ENCODE measurements around the gene KRT33B. TPM values are rescaled to one million over a fixed set of nuclear protein-coding genes. Genes with fewer than 3 reads are reported as not detected.
A peak's percentile ranks its signal among the peaks of the same experiment; 100 is the strongest.

The KRT33B gene
- total and polyA plus RNA-seq, 2 of the 4 experiments (the other 2 are of a cell fraction): 0.18 to 0.22 TPM

DNA sequence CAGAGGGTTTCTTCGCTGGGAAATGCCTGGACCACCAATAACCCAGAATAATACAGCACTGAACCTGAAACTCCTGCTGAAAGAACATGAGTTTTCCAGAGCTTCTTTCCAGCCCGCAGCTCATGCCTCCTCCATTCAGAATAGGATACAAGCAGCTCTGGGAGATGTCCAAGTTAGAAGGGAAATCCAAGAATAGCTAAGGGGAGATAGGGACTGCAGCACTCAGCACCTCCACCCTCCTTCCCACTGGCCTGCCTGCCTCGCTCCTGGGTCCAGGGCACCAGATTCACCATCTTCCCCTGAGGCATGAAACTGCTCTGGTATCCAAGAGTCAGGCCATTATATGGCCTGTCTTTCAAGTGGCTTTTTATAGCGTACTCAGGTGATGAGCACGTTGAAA is 23.7 kb upstream of the KRT33B start:
- Histone ChIP-seq H3K4me3 (ENCODE audit: insufficient read depth, low read depth, low read length) (no peak overlapping the region), H2AFZ (replicated peaks; ENCODE audit: low read length, poor library complexity) (no peak overlapping the region), H3K27me3 (ENCODE audit: control insufficient read depth, insufficient read depth, low read length) (no peaks in the 10 kb centered on the region), H4K8ac (ENCODE audit: low read depth in 2 of 2, low read length in 2 of 2) (no peak overlapping the region; a peak in 1 of 4 replicates), H2BK15ac (ENCODE audit: low read depth, low read length) (peak overlapping the region; percentile 12; the same call in 2 of the 3 replicates), H2AK5ac (ENCODE audit: low read depth, low read length) (peak overlapping the region; percentile 41), H3K14ac (replicated peaks; ENCODE audit: low read depth, low read length) (peak overlapping the region; percentile 61), H3K4ac (ENCODE audit: low read depth, low read length) (peak overlapping the region; percentile 49; the same call in 1 of the 2 replicates), H3K9me1 (ENCODE audit: insufficient read depth, low read length) (no peaks in the 10 kb centered on the region; the same call in 1 of the 2 replicates), H4K20me1 (ENCODE audit: insufficient read depth, low read length) (no peaks in the 10 kb centered on the region), H2BK20ac (ENCODE audit: low read depth, low read length) (peak overlapping the region; percentile 73; the same call in 1 of the 2 replicates), H3K36me3 (ENCODE audit: control insufficient read depth, insufficient read depth, low read length) (no peaks in the 10 kb centered on the region), H4K5ac (ENCODE audit: low read depth, low read length) (no peak overlapping the region), H2BK5ac (ENCODE audit: low read depth, low read length, poor library complexity, severe bottlenecking) (no peak overlapping the region), H2AK9ac (replicated peaks; ENCODE audit: low read depth, low read length, poor library complexity) (no peak overlapping the region), H3K9me3 (ENCODE audit: control insufficient read depth, insufficient read depth, low read length) (no peaks in the 10 kb centered on the region), H3K27ac (ENCODE audit: insufficient read depth, low read length) (no peak overlapping the region), H3K79me1 (ENCODE audit: low read depth in 1 of 2, low read length in 2 of 2) (no peaks in the 10 kb centered on the region), H2BK120ac (ENCODE audit: low read depth, low read length) (peak overlapping the region; percentile 77), H3K4me1 (ENCODE audit: control insufficient read depth, insufficient read depth, low read length) (peaks cover 5% of the 10 kb centered on the region; the same call in 1 of the 2 replicates), H3K9ac (ENCODE audit: low read depth, low read length) (no peak overlapping the region), H3K18ac (ENCODE audit: low read depth, low read length) (peak overlapping the region; percentile 4; the same call in 1 of the 2 replicates), H3K4me2 (ENCODE audit: low read depth, low read length) (no peak overlapping the region), H4K91ac (ENCODE audit: insufficient read depth, low read depth, low read length) (no peak overlapping the region), H3K23ac (ENCODE audit: low read depth, low read length) (no peak overlapping the region), H3K56ac (ENCODE audit: extremely low read depth, insufficient read depth, low read length) (no peak overlapping the region)
- intact Hi-C loops (cut with micrococcal nuclease) (no loop called here), dilution Hi-C loops (cut with HindIII; ENCODE audit: low sequenced_read_pairs, unreplicated experiment) (no loop called here), in situ Hi-C loops (cut with MboI; ENCODE audit: low sequenced_read_pairs) (no loop called here)
- ChIA-PET CTCF (no interaction called here), POLR2A (ENCODE audit: unreplicated experiment) (no interaction called here)
- no peak for DNase-seq
- no peak for TF ChIP-seq FOS (IDR thresholded peaks at IDR 0.05; ENCODE audit: low read depth, low read length)
- TF ChIP-seq SMC3 (IDR thresholded peaks at IDR 0.05; ENCODE audit: low read depth, low read length): no peak
- no peak for TF ChIP-seq MXI1 (IDR thresholded peaks at IDR 0.05; ENCODE audit: borderline replicate concordance, low read depth, low read length)
- no peak for TF ChIP-seq RCOR1 (IDR thresholded peaks at IDR 0.05; ENCODE audit: insufficient replicate concordance, low read length)
- no peak for TF ChIP-seq CEBPB (IDR thresholded peaks at IDR 0.05; ENCODE audit: low read depth, low read length)
- no peak for TF ChIP-seq NFE2L2 (IDR thresholded peaks at IDR 0.05; ENCODE audit: low read depth, low read length)
- no peak for TF ChIP-seq POLR2A (IDR thresholded peaks at IDR 0.05; ENCODE audit: low read depth, low read length)
- TF ChIP-seq MAFK (IDR thresholded peaks at IDR 0.05; ENCODE audit: low read depth, low read length): no peak
- no peak for TF ChIP-seq CHD1 (IDR thresholded peaks at IDR 0.05; ENCODE audit: low read depth, low read length)
- TF ChIP-seq, protein P1, sequence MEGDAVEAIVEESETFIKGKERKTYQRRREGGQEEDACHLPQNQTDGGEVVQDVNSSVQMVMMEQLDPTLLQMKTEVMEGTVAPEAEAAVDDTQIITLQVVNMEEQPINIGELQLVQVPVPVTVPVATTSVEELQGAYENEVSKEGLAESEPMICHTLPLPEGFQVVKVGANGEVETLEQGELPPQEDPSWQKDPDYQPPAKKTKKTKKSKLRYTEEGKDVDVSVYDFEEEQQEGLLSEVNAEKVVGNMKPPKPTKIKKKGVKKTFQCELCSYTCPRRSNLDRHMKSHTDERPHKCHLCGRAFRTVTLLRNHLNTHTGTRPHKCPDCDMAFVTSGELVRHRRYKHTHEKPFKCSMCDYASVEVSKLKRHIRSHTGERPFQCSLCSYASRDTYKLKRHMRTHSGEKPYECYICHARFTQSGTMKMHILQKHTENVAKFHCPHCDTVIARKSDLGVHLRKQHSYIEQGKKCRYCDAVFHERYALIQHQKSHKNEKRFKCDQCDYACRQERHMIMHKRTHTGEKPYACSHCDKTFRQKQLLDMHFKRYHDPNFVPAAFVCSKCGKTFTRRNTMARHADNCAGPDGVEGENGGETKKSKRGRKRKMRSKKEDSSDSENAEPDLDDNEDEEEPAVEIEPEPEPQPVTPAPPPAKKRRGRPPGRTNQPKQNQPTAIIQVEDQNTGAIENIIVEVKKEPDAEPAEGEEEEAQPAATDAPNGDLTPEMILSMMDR (conservative IDR thresholded peaks at IDR 0.05; ENCODE audit: low read depth, low read length): no peak
- TF ChIP-seq, protein P2, sequence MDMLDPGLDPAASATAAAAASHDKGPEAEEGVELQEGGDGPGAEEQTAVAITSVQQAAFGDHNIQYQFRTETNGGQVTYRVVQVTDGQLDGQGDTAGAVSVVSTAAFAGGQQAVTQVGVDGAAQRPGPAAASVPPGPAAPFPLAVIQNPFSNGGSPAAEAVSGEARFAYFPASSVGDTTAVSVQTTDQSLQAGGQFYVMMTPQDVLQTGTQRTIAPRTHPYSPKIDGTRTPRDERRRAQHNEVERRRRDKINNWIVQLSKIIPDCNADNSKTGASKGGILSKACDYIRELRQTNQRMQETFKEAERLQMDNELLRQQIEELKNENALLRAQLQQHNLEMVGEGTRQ (IDR thresholded peaks at IDR 0.05; ENCODE audit: low read depth, low read length): no peak
- TF ChIP-seq RFX5 (IDR thresholded peaks at IDR 0.05; ENCODE audit: low read depth, low read length): no peak
- no TSS peak for BruUV-seq (replicated peaks)
- WGBS, 2 experiments (ENCODE audit: extremely low coverage in 2 of 2, insufficient read length in 1 of 2): no CpG with 5 or more reads among the region's 5 CpGs
- ATAC-seq (ENCODE audit: low read depth): no peak

All from IMR-90 (cell line).